ENCODE results near the gene TMEM88. TPM values are rescaled to one million over a fixed set of nuclear protein-coding genes. Genes with fewer than 3 reads are reported as not detected.
"Not testable (repeated sequence)": the region's sequence is repeated elsewhere in the genome, so short reads cannot be mapped to it uniquely, and the experiment has no call there.

Gene TMEM88
- total RNA-seq, 3 donors from 2014 or later: 4.8 to 21.0 (median 5.7) TPM

DNA sequence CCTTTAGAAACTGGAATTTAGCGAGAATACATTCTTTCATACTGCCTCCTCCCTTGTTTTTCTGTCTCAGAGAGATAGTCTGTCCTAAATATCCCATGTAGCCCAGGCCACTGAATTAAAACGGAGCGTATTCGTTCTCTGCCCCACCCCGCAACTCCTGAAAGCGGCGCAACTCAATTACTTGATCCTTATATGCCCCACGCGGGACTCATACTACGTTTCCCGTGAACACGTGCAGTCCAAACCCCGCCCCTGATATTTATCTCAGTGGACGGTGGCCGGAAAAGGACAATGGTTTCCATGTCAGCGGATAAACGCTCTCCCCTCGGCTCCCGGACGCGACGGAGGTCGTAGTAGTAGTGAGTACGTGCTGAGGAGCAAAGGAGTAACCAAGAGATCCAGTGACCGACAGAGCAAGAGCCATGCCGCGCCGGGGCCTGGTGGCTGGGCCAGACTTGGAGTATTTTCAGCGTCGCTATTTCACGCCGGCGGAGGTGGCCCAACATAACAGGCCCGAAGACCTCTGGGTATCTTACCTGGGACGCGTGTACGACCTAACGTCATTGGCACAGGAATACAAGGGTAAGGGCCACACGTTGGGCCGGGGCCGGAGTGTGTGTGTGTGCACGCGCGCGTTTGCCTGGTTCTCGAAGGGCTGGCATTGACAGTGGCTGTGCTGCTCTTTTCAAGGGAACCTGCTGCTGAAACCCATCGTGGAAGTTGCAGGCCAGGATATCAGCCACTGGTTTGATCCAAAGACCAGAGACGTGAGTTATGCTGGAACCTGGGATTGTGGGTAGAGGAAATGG, 3.1 kb downstream of the TMEM88 start, which contains the start of gene CYB5D1:
CYB5D1 (plus strand) TSS at position 291 of the 809 bp plus-strand sequence; CDS start at position 423, 132 bp downstream.
- Histone ChIP-seq H3K36me3 (no peaks in the 10 kb centered on the region), H3K27ac (peak within 1 kb of the TSS; percentile 95 to 97), H3K4me1 (peaks cover 3 to 21% of the 10 kb centered on the region in 2 donors), H3K9me3 (no peaks in the 10 kb centered on the region), H3K27me3 (no peaks in the 10 kb centered on the region), H3K4me3 (peak within 1 kb of the TSS; percentile 55 to 87 (median 73))
- no peak for TF ChIP-seq CTCF (IDR thresholded peaks at IDR 0.05)
- TF ChIP-seq POLR2AphosphoS5 (IDR thresholded peaks at IDR 0.05): peak; percentile 43 to 77 (median 67)
- peak; percentile 90 to 94 for DNase-seq (ENCODE audit: low spot score in 2 of 2)
- intact Hi-C loops (cut with DNase I; ENCODE audit: low total_unique reads): loop anchor here (5.0 kb wide), 1 partner anchor 184 kb away; no protein-coding TSS in a partner anchor

DNA sequence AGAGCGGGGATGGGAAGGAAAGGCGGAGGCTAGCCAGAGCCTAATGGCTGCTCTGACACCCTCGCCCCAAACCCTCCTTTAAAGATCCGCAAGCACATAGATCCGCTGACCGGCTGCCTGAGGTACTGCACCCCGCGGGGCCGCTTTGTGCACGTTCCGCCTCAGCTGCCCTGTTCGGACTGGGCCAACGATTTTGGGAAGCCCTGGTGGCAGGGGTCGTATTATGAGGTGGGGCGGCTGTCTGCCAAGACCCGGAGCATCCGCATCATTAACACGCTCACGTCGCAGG, 3.6 kb downstream of the TMEM88 start:
- DNase-seq (ENCODE audit: low spot score in 2 of 2): peak in 1 of 2 donors; percentile 37
- no peaks in the 10 kb centered on the region for H3K27me3 ChIP-seq
- peaks cover 3 to 21% of the 10 kb centered on the region in 2 donors for H3K4me1 ChIP-seq
- peak overlapping the region; percentile 95 to 97 for H3K27ac ChIP-seq
- H3K36me3 ChIP-seq: no peaks in the 10 kb centered on the region
- H3K4me3 ChIP-seq: peak overlapping the region; percentile 55 to 87 (median 73)
- TF ChIP-seq POLR2A (IDR thresholded peaks at IDR 0.05): no peak
- peak in 2 of 3 donors; percentile 42 to 56 for TF ChIP-seq CTCF (IDR thresholded peaks at IDR 0.05)
- intact Hi-C loops (cut with DNase I; ENCODE audit: low total_unique reads): loop anchor here (5.0 kb wide), 1 partner anchor 184 kb away; no protein-coding TSS in a partner anchor
- no peaks in the 10 kb centered on the region for H3K9me3 ChIP-seq

- peak overlapping the region in 2 of 3 donors; percentile 73 to 87 for H3K4me3 ChIP-seq
- intact Hi-C loops (cut with DNase I; ENCODE audit: low total_unique reads): loop anchor here (5.0 kb wide), 1 partner anchor 183 kb away; no protein-coding TSS in a partner anchor
- H3K36me3 ChIP-seq: no peaks in the 10 kb centered on the region
- H3K27ac ChIP-seq: peak overlapping the region; percentile 95 to 97
- peaks cover 3 to 21% of the 10 kb centered on the region in 2 donors for H3K4me1 ChIP-seq
- H3K27me3 ChIP-seq: no peaks in the 10 kb centered on the region
- no peak for TF ChIP-seq POLR2AphosphoS5 (IDR thresholded peaks at IDR 0.05)
- no peak for TF ChIP-seq POLR2A (IDR thresholded peaks at IDR 0.05)
- TF ChIP-seq CTCF (IDR thresholded peaks at IDR 0.05): no peak
- H3K9me3 ChIP-seq: no peaks in the 10 kb centered on the region
- peak in 1 of 2 donors; percentile 17 for DNase-seq (ENCODE audit: low spot score in 2 of 2)
These were observed 4.2 kb downstream of the TMEM88 start for GRCh38 chr17:7859028-7859427.

DNA sequence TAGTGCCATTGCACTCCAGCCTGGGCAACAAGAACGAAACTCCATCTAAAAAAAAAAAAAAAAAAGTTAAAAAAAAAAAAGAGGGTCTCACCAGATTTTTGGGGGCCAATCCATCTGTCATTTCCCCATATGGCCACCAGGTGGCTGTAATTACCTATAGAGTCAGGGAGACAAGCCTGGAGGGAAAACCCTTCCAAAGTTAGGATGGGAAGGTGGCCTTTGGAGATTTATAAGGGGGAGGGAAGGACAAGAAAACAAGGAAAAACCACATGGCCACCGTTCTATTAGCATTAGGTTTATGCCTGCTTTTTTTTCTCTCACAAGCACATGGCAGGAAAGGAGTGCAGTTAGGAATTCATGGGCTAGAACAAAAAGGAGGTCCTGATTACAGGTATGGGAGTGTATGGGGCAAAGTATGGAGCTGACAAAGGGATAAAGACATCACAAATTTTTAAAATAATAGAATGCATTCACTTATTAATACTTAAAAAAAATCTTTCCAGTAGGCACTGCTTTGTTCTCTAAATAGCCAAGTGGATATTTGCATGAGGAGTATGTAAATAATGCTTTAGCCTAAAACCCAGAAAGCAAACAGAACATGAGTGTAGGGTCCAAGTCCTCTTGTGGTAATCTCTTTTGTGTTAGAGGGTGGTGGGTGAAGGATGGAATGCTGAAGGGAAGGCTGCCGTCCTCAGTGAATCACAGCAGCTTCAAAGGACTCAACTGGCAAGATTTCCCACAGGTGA, 8.0 kb downstream of the TMEM88 start:
- Histone ChIP-seq H3K4me1 (peaks cover 0 to 11% of the 10 kb centered on the region in 2 donors), H3K9me3 (no peaks in the 10 kb centered on the region), H3K4me3 (no peak overlapping the region), H3K27ac (no peak overlapping the region), H3K27me3 (no peaks in the 10 kb centered on the region), H3K36me3 (no peaks in the 10 kb centered on the region)
- intact Hi-C loops (cut with DNase I; ENCODE audit: low total_unique reads): loop anchor here (10.0 kb wide), 1 partner anchor 52 kb away; the partner anchor contains the start of gene RNF227
- TF ChIP-seq POLR2A (IDR thresholded peaks at IDR 0.05) (no peak), CTCF (IDR thresholded peaks at IDR 0.05) (peak; percentile 89 to 92 (median 91))
- DNase-seq (ENCODE audit: low spot score in 2 of 2): peak in 1 of 2 donors; percentile 45

GRCh38 chr17:7864384-7864783, 9.5 kb downstream of the TMEM88 start:
- H3K9me3 ChIP-seq; H3K27ac ChIP-seq; DNase-seq (ENCODE audit: low spot score in 2 of 2); H3K4me1 ChIP-seq; H3K27me3 ChIP-seq; H3K4me3 ChIP-seq; H3K36me3 ChIP-seq: not testable (repeated sequence)
- intact Hi-C loops (cut with DNase I; ENCODE audit: low total_unique reads): loop anchor here (10.0 kb wide), 1 partner anchor 50 kb away; the partner anchor contains the start of gene RNF227
